GM23338 (cell line): Measurements from ENCODE around the gene SIRT7. TPM values are rescaled to one million over a fixed set of nuclear protein-coding genes. Genes with fewer than 3 reads are reported as not detected.

Experiments
- ATAC-seq: fragments of 200-7000 bp; cut with Tn5 transposase; 3 replicates; pipeline ENCODE4 v1.9.1; 2020
- DNase-seq: peaks from one replicate; pipeline ENCODE4 v3.0.0-alpha.2; 2015; ENCODE audit warnings: low spot score
- H2AFZ ChIP-seq: fragments of 200-600 bp; sonication (generic); 2 replicates; pipeline ENCODE4 v1.8.0; 2016; ENCODE audit warnings: antibody characterized with exemption, mild to moderate bottlenecking, moderate library complexity
- H3F3A ChIP-seq: fragments of 200-600 bp; sonication (generic); replicated peaks from 2 replicates; pipeline ENCODE4 v1.8.0; 2017; ENCODE audit warnings: antibody characterized with exemption, mixed run types, low read depth
- H3K27ac ChIP-seq: fragments of 200-600 bp; sonication (generic); 2 replicates; pipeline ENCODE4 v1.6.1; 2016; ENCODE audit warnings: low read depth
- H3K27me3 ChIP-seq: fragments of 200-600 bp; sonication (generic); 2 replicates; pipeline ENCODE4 v1.8.0; 2016; ENCODE audit warnings: mild to moderate bottlenecking, mixed run types, moderate library complexity; ENCODE audit not compliant: insufficient read depth
- H3K36me3 ChIP-seq: fragments of 200-600 bp; sonication (generic); 2 replicates; pipeline ENCODE4 v1.8.0; 2016; ENCODE audit warnings: mild to moderate bottlenecking; ENCODE audit not compliant: insufficient read depth
- H3K4me1 ChIP-seq: fragments of 200-600 bp; sonication (generic); 2 replicates; pipeline ENCODE4 v1.8.0; 2016; ENCODE audit warnings: mild to moderate bottlenecking, moderate library complexity; ENCODE audit not compliant: insufficient read depth
- H3K4me2 ChIP-seq: fragments of 200-600 bp; sonication (generic); 2 replicates; pipeline ENCODE4 v1.7.1; 2017; ENCODE audit warnings: mixed run types
- H3K4me3 ChIP-seq: fragments of 200-600 bp; sonication (generic); 2 replicates; pipeline ENCODE4 v1.6.1; 2016; ENCODE audit warnings: mixed run types
- H3K79me2 ChIP-seq: fragments of 200-600 bp; sonication (generic); replicated peaks from 2 replicates; pipeline ENCODE4 v1.8.0; 2017; ENCODE audit warnings: mild to moderate bottlenecking; ENCODE audit not compliant: insufficient read depth
- H3K9me2 ChIP-seq: fragments of 200-600 bp; sonication (generic); 2 replicates; pipeline ENCODE4 v1.8.0; 2017; ENCODE audit not compliant: insufficient read depth
- H4K20me1 ChIP-seq: fragments of 200-600 bp; sonication (generic); replicated peaks from 2 replicates; pipeline ENCODE4 v1.8.0; 2017; ENCODE audit warnings: mild to moderate bottlenecking; ENCODE audit not compliant: insufficient read depth
- H3K27ac Mint-ChIP-seq: 2 replicates; pipeline ENCODE4 v1.8.0; 2020; ENCODE audit warnings: inconsistent platforms, mild to moderate bottlenecking, moderate library complexity, mixed read lengths
- H3K27me3 Mint-ChIP-seq: 3 replicates; pipeline ENCODE4 v1.8.0; 2022; ENCODE audit warnings: low read depth, mild to moderate bottlenecking, moderate library complexity, mixed read lengths, inconsistent platforms; ENCODE audit not compliant: insufficient read depth, poor library complexity
- H3K36me3 Mint-ChIP-seq: 3 replicates; pipeline ENCODE4 v1.8.0; 2021; ENCODE audit warnings: low read depth, mild to moderate bottlenecking, inconsistent platforms, moderate library complexity, mixed read lengths
- H3K4me1 Mint-ChIP-seq: 3 replicates; pipeline ENCODE4 v1.8.0; 2020; ENCODE audit warnings: mild to moderate bottlenecking, inconsistent platforms, mixed read lengths
- H3K4me3 Mint-ChIP-seq: 3 replicates; pipeline ENCODE4 v1.8.0; 2021; ENCODE audit warnings: moderate library complexity, mild to moderate bottlenecking, inconsistent platforms, mixed read lengths
- H3K9me3 Mint-ChIP-seq: 3 replicates; pipeline ENCODE4 v1.8.0; 2020; ENCODE audit warnings: moderate library complexity, mild to moderate bottlenecking, inconsistent platforms, mixed read lengths
- CREB1 ChIP-seq: fragments of 250-450 bp; sonication (Bioruptor Pico); IDR thresholded peaks from 2 replicates; pipeline ENCODE4 v1.5.0; 2020; ENCODE audit warnings: low read depth, mild to moderate bottlenecking, moderate library complexity
- CTCF ChIP-seq, 2 experiments: fragments of 200-600 bp in 1 of 2; sonication (generic) in 1 of 2; conservative IDR thresholded peaks; 2 replicates each; pipeline versions ENCODE4 v1.5.1 to v1.6.1; 2016 to 2017; ENCODE audit warnings: antibody characterized with exemption in 2 of 2, low read depth in 2 of 2, mild to moderate bottlenecking in 2 of 2, moderate library complexity in 1 of 2
- ETS1 ChIP-seq: IDR thresholded peaks from 2 replicates; pipeline ENCODE4 v1.6.1; 2016; ENCODE audit warnings: antibody characterized with exemption
- EZH2 ChIP-seq: fragments of 200-600 bp; sonication (generic); IDR thresholded peaks from one replicate; pipeline ENCODE4 v1.8.0; 2017; ENCODE audit warnings: antibody characterized with exemption, mild to moderate bottlenecking, low read depth; ENCODE audit not compliant: unreplicated experiment
- EZH2phosphoT487 ChIP-seq: fragments of 200-600 bp; sonication (generic); IDR thresholded peaks from one replicate; pipeline ENCODE4 v1.8.1; 2018; ENCODE audit warnings: antibody characterized with exemption; ENCODE audit not compliant: unreplicated experiment
- JUNB ChIP-seq: IDR thresholded peaks from one replicate; pipeline ENCODE4 v1.6.1; 2016; ENCODE audit warnings: antibody characterized with exemption; ENCODE audit not compliant: unreplicated experiment
- NANOG ChIP-seq: IDR thresholded peaks from 2 replicates; pipeline ENCODE4 v1.6.1; 2016; ENCODE audit warnings: antibody characterized with exemption, borderline replicate concordance
- POLR2AphosphoS5 ChIP-seq: IDR thresholded peaks from 2 replicates; pipeline ENCODE4 v1.6.1; 2016; ENCODE audit warnings: antibody characterized with exemption, low read depth
- REST ChIP-seq: IDR thresholded peaks from one replicate; pipeline ENCODE4 v1.6.1; 2018; ENCODE audit warnings: antibody characterized with exemption; ENCODE audit not compliant: unreplicated experiment
- STAT1 ChIP-seq: IDR thresholded peaks from one replicate; pipeline ENCODE4 v1.6.1; 2016; ENCODE audit warnings: antibody characterized with exemption; ENCODE audit not compliant: unreplicated experiment
- ZNF114 ChIP-seq: fragments of 250-450 bp; sonication (Bioruptor Pico); IDR thresholded peaks from 2 replicates; pipeline ENCODE4 v1.5.0; 2020; ENCODE audit warnings: mild to moderate bottlenecking, moderate library complexity
- ZNF331 ChIP-seq: fragments of 250-450 bp; sonication (Bioruptor Pico); IDR thresholded peaks from 2 replicates; pipeline ENCODE4 v1.5.0; 2020; ENCODE audit warnings: low read depth, mild to moderate bottlenecking, moderate library complexity
- ZNF462 ChIP-seq: fragments of 250-450 bp; sonication (Bioruptor Pico); IDR thresholded peaks from 2 replicates; pipeline ENCODE4 v1.5.0; 2020; ENCODE audit warnings: mild to moderate bottlenecking, moderate library complexity
- polyA plus RNA-seq: library from polyadenylated mRNA; unstranded; fragments of >200 nt; fragmentation: Nextera tagmentation; extraction: Ambion mirVana; gene quantifications from 2 replicates; pipeline ENCODE4 v1.2.1, GENCODE V29; 2016
- total RNA-seq: library from RNA; depleted of rRNA; stranded (reverse); fragments of >200 nt; shearing (Covaris generic); gene quantifications from 2 replicates; pipeline ENCODE4 v1.2.3, GENCODE V29; 2014

Gene SIRT7
- total and polyA plus RNA-seq, 2 experiments from 2014 or later: 16.3 to 20.8 TPM

- Histone ChIP-seq H3K27ac (no peak overlapping the region), H3F3A (peaks cover 19% of the 10 kb centered on the region), H2AFZ (no peak overlapping the region), H3K9me2 (no peaks in the 10 kb centered on the region), H3K79me2 (peaks cover 7% of the 10 kb centered on the region), H3K4me2 (no peak overlapping the region), H3K27me3 (peaks cover 17% of the 10 kb centered on the region), H3K4me3 (no peak overlapping the region), H3K36me3 (peaks cover 6% of the 10 kb centered on the region; the same call in 1 of the 2 replicates), H4K20me1 (peaks cover 8% of the 10 kb centered on the region), H3K4me1 (peaks cover 6% of the 10 kb centered on the region)
- Mint-ChIP-seq H3K4me1 (peaks cover 5% of the 10 kb centered on the region; the same call in 2 of the 3 replicates), H3K4me3 (no peak overlapping the region), H3K36me3 (peaks cover 2% of the 10 kb centered on the region; the same call in 2 of the 3 replicates), H3K27me3 (peaks cover 20% of the 10 kb centered on the region), H3K27ac (no peak overlapping the region), H3K9me3 (no peaks in the 10 kb centered on the region)
- ATAC-seq (no peak), DNase-seq (no peak)
- TF ChIP-seq CTCF (conservative IDR thresholded peaks at IDR 0.05; ENCODE audit: low read depth in 2 of 2): no peak
- no peak for TF ChIP-seq EZH2phosphoT487
- TF ChIP-seq CREB1 (CRISPR knock-in tag): no peak
- TF ChIP-seq NANOG: no peak
- no peak for TF ChIP-seq JUNB
- TF ChIP-seq ETS1: no peak
- no peak for TF ChIP-seq EZH2
- no peak for TF ChIP-seq ZNF462 (CRISPR knock-in tag)
- TF ChIP-seq REST: no peak
- TF ChIP-seq STAT1: no peak
- TF ChIP-seq POLR2AphosphoS5: no peak
- no peak for TF ChIP-seq ZNF114
- TF ChIP-seq ZNF331 (CRISPR knock-in tag): no peak
Measured at GRCh38 chr17:81905424-81905875, 12.5 kb downstream of the SIRT7 start.
